Erythroblast (primary cell): ENCODE measurements around the gene SAP30.

Experiments
- GATA1 ChIP-seq: IDR thresholded peaks from 2 replicates; pipeline ENCODE4 v1.6.1; 2011; ENCODE audit warnings: low read depth, mild to moderate bottlenecking, control low read depth, low read length, moderate library complexity
- POLR2A ChIP-seq: IDR thresholded peaks from 2 replicates; pipeline ENCODE4 v1.6.1; 2011; ENCODE audit warnings: mild to moderate bottlenecking, low read length

DNA sequence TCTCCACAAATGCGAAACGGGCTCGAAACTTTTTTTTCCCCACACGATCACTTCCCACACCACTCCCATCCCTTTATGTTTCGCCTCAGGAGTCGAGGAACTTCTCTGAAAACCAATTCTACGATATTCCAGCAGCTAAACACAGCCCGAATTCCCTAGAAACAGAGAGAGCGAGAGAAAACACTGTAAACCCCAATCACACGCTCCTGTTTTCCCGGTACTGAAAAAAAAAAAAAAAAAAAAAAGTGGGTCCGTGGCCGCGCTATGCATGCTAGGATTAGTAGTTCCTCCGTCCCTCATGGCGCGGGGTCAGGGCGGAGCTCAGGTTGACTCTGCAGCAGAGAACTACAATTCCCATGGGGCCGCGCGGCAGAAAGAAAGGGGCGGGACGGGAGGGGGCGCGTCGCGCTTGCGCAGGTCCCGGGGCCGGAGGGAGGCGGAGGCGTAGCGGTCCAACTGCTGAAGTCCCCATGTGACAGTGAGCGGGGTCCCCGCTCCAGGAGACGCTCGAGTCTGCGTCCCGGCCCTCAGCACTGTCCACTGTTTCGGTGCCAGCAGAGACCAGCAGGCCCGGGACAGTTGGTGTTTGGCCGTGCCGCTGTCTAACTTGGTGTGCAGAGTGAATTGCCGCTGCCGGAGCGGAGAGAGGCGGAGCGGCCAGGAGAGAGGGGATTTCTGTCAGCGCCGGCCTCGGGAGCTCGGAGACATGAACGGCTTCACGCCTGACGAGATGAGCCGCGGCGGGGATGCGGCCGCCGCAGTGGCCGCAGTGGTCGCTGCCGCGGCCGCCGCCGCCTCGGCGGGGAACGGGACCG, at the start of gene SAP30:
- TF ChIP-seq POLR2A (peak; percentile 93), GATA1 (no peak)
